ENCODE data around the gene LCTL.
"Not testable (repeated sequence)": the region's sequence is repeated elsewhere in the genome, so short reads cannot be mapped to it uniquely, and the experiment has no call there.

LCTL gene

DNA sequence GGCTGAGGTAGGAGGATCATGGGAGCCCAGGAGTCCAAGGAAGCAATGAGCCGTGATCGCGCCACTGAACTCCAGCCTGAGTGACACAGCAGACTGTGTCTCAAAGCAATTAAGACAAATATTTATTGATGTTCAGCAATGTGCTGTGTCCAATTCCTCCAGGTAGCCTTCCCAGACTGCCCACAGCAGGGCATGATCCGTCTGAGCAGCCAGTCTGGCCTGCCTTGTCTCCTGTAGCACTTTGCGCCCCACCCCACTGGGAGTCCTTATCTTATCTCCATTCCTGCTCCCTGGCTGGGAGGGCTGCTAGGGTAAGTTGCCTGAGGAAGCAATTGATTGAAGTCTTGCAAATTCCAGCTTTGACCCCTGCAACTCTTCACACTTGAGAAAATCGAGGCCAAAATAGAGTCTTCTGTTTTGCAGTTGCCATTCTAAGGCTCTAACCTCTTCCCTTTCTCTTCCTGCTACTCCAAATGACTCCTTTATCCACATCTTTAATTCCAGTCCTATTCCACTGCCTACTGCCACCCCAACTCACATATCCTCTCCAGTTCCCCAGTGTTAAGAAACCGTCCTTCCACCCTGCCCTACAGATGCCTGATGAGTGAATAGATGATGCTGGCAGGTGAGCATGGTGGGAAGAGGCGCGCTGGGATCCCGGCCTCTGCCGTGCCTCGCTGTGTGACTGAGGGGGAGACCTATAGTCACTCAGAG lies 26.9 kb upstream of the LCTL start:
- no peak for DNase-seq (ENCODE audit: low read depth in 2 of 2)

DNA sequence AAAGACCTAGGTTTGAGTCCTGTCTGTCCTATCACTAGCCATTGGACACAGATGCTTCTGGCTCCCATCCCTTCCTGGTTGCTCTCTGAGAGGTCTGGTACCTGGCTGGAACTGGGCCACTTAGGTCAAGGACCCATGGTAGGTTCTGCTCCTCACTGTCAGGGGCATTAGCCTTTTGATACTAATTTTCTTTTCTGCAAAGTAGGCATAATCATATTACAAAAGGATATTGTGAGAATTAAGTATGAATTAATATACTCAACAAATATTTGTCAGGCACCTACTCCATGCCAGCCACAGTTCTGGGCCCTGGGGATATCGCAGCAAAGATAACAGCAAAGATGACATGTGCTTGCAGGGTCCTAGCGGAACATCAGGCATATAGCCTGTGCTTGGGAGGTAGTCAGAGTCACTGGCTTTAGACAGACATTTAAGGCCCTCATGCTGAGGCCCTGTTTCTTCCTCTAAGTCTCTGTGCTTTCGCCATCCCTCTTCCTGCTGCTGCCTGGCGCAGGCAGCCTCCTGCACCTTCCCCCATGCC lies 25.6 kb upstream of the LCTL start:
- DNase-seq (ENCODE audit: low read depth in 2 of 2): no peak

DNA sequence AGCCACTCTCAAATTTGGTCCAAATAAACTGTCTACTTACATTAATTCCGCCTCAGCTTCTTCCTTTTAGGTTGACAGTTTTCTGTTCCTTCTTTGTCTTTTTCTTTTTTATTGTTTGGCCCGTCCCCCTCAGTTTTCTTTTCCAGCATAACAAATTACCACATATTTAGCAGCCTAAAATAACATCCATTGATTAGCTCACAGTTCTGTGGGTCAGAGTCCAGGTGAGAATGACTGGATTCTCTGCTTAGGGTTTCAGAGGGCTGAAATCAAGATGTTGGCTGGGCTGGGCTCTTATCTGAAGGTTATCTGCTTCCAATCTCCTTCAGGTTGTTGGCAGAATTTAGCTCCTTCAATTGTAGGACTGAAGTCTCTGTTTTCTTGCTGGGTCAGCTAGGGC lies 24.6 kb upstream of the LCTL start:
- DNase-seq (ENCODE audit: low read depth in 2 of 2): no peak

DNA sequence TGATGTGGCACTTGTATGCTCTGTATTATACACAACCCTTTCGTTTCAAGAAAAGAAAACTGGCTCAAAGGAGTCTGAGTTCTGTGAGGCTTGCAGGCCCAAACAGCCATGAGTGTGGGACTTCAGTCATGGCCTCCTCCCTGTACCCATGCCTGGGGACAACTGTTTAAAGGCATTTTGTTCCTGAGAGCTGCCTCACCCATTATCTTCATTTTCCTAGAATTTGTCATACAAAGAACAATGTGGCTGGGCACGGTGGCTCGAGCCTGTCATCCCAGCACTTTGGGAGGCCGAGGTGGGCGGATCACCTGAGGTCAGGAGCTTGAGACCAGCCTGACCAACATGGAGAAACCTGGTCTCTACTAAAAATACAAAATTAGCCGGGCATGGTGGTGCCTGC lies 23.6 kb upstream of the LCTL start:
- DNase-seq (ENCODE audit: low read depth in 2 of 2): not testable (repeated sequence)

DNA sequence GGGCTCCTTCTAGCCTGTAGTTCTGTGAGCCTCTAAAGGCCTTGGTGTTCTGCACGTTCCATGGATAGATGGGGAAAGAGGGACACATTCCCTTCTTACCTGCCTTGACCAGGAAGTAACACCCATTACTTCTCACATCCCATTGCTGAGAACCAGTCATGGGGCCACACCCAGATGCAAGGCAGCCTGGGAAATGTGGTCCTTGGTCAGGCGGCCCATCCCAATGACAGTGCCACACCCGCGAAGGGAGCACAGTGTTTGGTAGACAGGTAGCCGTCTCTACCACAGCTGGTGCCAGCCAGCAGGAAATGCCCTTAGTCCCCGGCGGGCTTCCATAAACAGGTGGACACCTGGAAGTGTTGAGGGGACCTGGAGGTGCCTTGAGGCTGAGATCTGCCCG lies 23.2 kb upstream of the LCTL start:
- DNase-seq (ENCODE audit: low read depth in 2 of 2): no peak

GRCh38 chr15:66588537-66588936 lies 22.7 kb upstream of the LCTL start:
- no peak for DNase-seq (ENCODE audit: low read depth in 2 of 2)

GRCh38 chr15:66587749-66588148 lies 22.0 kb upstream of the LCTL start:
- no peak for DNase-seq (ENCODE audit: low read depth in 2 of 2)

DNA sequence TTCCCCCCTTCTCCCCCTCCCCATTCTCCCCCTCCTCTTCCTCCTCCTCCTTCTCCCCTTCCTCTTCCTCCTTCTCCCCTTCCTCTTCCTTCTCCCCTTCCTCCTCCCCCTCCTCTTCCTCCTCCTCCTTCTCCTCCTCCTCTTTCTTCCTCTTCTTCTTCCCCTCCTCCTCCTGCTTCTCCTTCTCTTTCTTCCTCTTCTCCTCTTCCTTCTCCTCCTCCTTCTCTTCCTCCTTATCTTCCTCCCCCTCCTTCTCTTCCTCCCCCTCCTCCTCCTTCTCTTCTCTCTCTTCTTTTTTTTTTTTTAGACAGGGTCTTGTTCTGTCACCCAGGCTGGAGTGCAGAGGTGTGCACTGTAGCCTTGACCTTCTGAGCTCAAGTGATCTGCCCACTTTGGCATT lies 21.2 kb upstream of the LCTL start:
- no peak for DNase-seq (ENCODE audit: low read depth in 2 of 2)

- DNase-seq (ENCODE audit: low read depth in 2 of 2): no peak
Measured at GRCh38 chr15:66586155-66586976, 20.6 kb upstream of the LCTL start.

- no peak for DNase-seq (ENCODE audit: low read depth in 2 of 2)
Measured at GRCh38 chr15:66581972-66582537, 16.3 kb upstream of the LCTL start.

DNA sequence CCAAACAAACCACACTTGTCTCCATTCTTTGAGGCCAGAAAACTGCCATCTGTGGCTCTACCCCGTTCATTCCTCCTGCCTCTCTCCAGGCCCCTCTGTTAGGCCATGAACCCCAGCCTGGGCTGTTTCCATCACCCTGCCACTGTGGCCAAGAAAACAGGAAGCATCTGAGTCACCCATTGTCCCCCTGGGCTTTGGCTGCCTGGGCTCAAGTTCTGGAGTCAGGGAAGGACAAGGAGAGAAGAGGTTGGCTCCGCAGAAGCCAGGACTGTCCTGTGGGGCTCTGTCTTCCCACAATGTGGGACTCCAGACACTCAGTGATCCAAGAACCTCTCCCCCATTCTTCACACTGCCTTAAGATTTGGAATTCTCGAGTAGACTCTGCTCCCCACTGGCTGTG lies 14.8 kb upstream of the LCTL start:
- no peak for DNase-seq (ENCODE audit: low read depth in 2 of 2)

DNA sequence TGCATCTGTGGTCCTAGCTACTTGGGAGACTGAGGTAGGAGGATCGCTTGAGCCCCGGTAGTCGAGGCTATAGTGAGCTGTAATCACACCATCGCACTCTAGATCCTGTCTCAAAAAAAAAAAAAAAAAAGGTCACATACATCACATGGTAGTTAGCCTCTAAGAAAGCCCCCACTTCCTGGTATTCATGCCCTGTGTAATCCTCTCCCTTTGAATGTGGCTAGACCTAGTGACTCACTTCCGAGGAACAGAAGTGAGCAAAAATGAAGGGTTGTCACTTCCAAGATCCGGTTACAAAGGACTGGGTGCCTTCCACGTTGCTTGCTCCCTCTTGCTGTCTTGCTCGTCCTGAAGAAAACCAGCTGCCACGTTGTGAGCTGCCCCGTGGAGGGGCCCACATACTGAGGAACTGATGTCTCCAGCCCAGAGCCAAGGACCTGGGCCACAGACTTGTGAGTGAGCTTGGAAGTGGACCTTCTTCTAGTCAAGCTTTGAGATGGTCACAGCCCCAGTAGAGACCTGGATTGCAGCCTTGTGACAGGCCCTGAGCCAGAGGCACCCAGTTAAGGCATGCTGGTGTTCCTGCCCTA lies 12.6 kb upstream of the LCTL start:
- no peak for DNase-seq (ENCODE audit: low read depth in 2 of 2)

GRCh38 chr15:66574596-66574950 lies 8.8 kb upstream of the LCTL start:
- no peak for DNase-seq (ENCODE audit: low read depth in 2 of 2)

- DNase-seq (ENCODE audit: low read depth in 2 of 2): no peak
Measured at GRCh38 chr15:66573719-66574595, 8.2 kb upstream of the LCTL start.

GRCh38 chr15:66573348-66573718 lies 7.5 kb upstream of the LCTL start:
- DNase-seq (ENCODE audit: low read depth in 2 of 2): no peak

- no peak for DNase-seq (ENCODE audit: low read depth in 2 of 2)
Measured at GRCh38 chr15:66572146-66572545, 6.3 kb upstream of the LCTL start.

DNA sequence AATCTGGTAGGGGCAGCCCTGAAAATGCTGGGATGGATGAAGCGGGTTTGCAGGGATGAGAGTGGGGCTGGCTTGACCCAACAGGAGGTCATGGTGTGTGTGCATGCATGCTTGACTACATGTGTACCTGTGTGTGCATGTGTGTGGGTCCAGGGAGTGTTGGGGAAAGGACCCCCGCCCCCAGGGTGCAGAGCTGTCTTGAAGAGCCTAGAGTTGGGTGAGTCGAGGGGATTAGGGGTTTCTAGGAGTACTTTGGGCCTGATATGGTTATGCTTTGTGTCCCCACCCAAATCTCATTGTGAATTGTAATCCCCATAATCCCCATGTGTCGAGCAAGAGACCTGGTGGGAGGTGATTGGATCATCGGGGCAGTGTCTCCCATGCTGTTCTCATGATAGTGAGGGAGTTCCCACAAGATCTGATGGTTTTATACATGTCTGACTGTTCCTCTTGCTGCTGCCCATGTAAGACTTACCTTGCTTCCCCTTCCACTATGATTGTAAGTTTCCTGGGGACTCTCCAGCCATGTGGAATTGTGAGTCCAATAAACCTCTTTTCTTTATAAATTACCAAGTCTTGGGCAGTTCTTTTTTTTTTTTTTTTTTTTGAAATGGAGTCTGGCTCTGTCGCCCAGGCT lies 5.2 kb upstream of the LCTL start:
- DNase-seq (ENCODE audit: low read depth in 2 of 2): no peak

DNA sequence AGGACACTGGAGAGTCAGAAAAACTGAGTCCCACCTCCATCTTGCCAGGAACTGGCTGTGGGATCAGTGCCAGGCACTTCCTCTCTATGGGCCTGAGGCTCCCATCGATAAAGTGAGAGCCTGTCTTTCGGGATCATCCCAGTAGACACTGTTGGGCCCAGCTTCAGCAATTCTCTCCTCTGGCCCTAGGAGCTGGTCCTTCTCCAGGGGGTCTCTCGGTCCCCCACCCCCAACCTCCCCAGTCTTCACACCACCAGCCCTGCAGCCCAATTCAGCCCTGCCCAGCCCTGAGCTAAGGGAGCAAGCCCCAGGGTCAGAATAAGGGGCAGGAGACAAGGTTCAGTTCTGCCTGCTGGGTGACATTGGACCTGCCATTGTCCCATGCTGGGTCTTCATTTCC lies 4.5 kb upstream of the LCTL start:
- DNase-seq (ENCODE audit: low read depth in 2 of 2): no peak

DNA sequence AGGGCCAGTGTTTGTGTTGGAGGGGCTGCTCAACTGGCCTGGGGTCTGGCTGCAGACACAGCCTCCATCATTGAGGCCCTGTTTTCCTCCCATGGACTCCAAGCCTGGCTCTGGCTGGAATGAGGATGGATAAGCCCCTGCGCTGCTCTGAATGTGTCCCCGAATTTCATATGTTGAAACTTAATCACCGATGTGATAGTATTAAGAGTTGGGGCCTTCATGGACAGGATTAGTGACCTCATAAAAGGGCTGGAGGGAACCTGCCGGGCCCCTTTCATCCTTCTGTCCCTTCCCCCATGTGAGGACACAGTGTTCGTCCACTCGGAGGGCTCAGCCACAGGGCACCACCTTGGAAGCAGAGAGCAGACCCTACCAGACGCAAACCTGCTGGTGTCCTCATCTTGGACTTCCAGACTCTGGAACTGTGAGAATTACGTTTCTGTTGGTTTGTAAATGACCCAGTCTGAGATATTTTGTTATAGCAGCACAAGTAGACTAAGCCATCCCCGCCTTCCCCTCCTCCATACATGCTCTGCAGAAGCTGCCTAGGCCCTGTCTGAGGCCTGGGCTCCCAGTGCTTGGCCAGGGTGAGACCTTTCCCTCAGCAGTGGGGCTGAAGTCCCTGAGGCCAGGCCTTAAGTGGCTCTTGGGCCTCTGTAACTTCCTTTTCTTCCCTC lies 3.8 kb upstream of the LCTL start:
- DNase-seq (ENCODE audit: low read depth in 2 of 2): no peak

DNA sequence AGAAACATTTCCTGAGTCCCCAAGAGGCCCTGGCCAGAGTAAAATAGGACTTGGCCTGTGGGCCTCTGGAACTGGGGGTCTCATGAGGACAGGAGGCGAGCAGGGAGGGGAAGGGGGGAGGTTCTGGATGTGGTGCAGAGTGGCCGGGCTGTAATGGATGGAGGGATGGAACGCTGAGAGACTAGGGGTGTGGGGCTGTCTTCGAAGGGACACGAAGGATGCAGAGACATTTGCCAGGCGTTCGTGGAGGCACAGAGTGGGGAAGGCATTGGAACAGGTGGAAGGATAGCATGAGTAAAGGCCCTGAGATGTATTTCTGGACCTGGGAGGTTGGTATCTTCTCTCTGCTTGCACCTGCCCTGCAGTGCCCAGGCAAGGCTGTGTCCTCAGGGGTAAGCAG lies 2.1 kb upstream of the LCTL start:
- DNase-seq (ENCODE audit: low read depth in 2 of 2): no peak
